Measurements from ENCODE around the gene STT3B.

Gene STT3B

DNA sequence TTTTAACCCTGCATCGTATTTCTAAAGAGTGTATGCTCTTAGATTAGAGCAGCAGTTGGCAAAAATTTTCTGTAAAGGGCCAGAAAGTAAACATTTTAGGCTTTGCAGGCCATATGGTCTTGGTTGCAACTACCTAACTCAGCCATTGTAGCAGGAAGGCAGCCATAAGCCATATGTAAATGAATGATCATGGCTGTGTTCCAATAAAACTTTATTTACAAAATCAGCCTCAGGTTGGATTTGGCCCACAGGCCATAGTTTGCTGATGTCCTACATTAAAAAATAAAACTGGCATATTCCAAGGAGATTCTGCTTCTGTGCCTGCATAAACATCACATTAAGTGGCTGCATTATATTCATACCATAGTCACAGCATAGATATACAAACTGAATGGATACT lies 134.9 kb downstream of the STT3B start:
- no peak overlapping the region for H3K4me3 ChIP-seq (ENCODE audit: control insufficient read depth, low read depth, low read length)
- TF ChIP-seq, protein P1, sequence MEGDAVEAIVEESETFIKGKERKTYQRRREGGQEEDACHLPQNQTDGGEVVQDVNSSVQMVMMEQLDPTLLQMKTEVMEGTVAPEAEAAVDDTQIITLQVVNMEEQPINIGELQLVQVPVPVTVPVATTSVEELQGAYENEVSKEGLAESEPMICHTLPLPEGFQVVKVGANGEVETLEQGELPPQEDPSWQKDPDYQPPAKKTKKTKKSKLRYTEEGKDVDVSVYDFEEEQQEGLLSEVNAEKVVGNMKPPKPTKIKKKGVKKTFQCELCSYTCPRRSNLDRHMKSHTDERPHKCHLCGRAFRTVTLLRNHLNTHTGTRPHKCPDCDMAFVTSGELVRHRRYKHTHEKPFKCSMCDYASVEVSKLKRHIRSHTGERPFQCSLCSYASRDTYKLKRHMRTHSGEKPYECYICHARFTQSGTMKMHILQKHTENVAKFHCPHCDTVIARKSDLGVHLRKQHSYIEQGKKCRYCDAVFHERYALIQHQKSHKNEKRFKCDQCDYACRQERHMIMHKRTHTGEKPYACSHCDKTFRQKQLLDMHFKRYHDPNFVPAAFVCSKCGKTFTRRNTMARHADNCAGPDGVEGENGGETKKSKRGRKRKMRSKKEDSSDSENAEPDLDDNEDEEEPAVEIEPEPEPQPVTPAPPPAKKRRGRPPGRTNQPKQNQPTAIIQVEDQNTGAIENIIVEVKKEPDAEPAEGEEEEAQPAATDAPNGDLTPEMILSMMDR (IDR thresholded peaks at IDR 0.05; ENCODE audit: control insufficient read depth, insufficient read depth, low read depth, low read length, missing control alignments) = no peak
- DNase-seq (ENCODE audit: low read depth) = no peak

DNA sequence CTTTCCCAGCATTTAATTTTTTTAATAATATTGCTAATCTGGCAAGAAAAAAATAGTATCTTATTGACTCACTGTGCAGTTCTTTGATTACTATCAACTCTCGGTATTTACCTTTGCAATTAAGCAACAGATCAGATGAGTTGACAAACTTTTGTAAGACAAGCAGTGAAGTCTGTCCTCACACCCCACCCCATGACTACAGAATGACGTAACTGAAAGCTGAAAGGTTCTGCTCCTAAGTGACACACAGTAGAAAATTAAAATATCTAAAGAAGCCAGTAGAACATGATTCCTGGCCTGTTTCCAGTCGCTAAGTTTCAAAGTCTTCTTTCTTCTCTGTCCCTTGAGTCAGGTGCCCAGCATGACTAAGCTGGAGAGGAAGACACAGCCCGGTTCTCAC lies 135.5 kb downstream of the STT3B start:
- H3K4me3 ChIP-seq (ENCODE audit: control insufficient read depth, low read depth, low read length) = no peak overlapping the region
- no peak for DNase-seq (ENCODE audit: low read depth)
- TF ChIP-seq, protein P1 (IDR thresholded peaks at IDR 0.05; ENCODE audit: control insufficient read depth, insufficient read depth, low read depth, low read length, missing control alignments) = no peak

- DNase-seq (ENCODE audit: low read depth) = no peak
- TF ChIP-seq, protein P1 (IDR thresholded peaks at IDR 0.05; ENCODE audit: control insufficient read depth, insufficient read depth, low read depth, low read length, missing control alignments) = no peak
- no peak overlapping the region for H3K4me3 ChIP-seq (ENCODE audit: control insufficient read depth, low read depth, low read length)
Measured at GRCh38 chr3:31670136-31670535, 137.4 kb downstream of the STT3B start.

DNA sequence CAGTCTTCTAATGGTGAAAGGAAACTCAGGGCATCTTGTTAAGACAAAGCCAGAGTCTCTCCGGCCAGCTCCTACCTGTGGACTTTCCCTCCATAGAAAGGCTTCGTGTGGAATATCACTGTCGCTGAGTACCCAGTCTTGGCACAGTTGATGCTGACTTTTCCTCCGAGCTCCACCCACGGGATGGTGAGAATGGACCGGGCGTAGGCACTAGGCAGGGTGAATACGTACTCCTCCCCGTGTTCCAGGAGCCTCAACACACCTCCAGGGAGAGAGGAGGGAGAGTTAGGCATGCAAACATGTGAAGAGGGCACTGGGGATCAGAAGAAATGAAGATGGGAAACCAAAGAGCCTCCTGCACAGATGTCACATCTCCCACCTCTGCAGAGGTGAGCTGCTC lies 138.0 kb downstream of the STT3B start:
- no peak overlapping the region for H3K4me3 ChIP-seq (ENCODE audit: control insufficient read depth, low read depth, low read length)
- DNase-seq (ENCODE audit: low read depth) = no peak
- TF ChIP-seq, protein P1 (IDR thresholded peaks at IDR 0.05; ENCODE audit: control insufficient read depth, insufficient read depth, low read depth, low read length, missing control alignments) = no peak

GRCh38 chr3:31671451-31671850 lies 138.7 kb downstream of the STT3B start:
- no peak for DNase-seq (ENCODE audit: low read depth)
- TF ChIP-seq, protein P1 (IDR thresholded peaks at IDR 0.05; ENCODE audit: control insufficient read depth, insufficient read depth, low read depth, low read length, missing control alignments) = no peak
- no peak overlapping the region for H3K4me3 ChIP-seq (ENCODE audit: control insufficient read depth, low read depth, low read length)

DNA sequence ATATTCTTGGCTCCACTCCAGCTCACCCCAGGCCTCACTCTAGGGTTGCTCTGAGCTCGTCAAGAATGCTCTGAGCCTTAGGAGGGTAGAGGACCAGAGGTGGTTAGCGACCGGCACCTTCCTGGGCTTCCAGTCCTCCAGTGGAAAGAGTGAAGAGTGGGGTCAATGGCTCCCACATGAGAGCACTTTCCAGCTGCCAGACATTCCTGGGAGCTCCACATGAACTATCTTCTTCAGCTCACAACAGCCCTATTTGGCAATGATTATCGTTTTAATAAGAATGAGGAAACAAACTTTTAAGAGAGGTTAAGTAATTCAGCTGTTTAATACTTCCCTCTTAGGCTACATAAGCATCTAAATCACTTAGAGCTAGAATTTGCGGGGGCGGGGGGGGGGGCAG lies 139.3 kb downstream of the STT3B start:
- TF ChIP-seq, protein P1 (IDR thresholded peaks at IDR 0.05; ENCODE audit: control insufficient read depth, insufficient read depth, low read depth, low read length, missing control alignments) = no peak
- no peak for DNase-seq (ENCODE audit: low read depth)
- H3K4me3 ChIP-seq (ENCODE audit: control insufficient read depth, low read depth, low read length) = no peak overlapping the region

DNA sequence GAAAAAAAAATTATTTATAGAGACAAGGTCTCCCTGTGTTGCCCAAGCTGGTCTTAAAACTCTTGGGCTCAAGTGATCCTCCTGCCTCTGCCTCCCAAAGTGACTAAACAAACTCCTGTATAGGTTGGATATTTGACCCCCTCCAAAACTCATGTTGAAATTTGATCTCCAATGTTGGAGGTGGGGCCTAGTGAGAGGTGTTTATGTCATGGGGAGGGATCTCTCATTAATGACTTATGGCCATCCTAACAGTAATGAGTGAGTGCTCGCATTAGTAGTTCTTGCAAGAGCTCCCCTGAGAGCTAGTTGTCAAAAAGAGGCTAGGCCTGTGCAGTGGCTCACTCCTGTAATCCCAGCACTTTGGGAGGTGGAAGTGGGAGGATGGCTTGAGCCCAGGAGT lies 141.2 kb downstream of the STT3B start:
- no peak for DNase-seq (ENCODE audit: low read depth)
- H3K4me3 ChIP-seq (ENCODE audit: control insufficient read depth, low read depth, low read length) = no peak overlapping the region
- TF ChIP-seq, protein P1 (IDR thresholded peaks at IDR 0.05; ENCODE audit: control insufficient read depth, insufficient read depth, low read depth, low read length, missing control alignments) = no peak

Measured in AG09309 (cell line).